C4-2B (cell line): ENCODE data around the gene TNNC1.

Source experiments
- ZFX ChIP-seq: fragments of 450-650 bp; IDR thresholded peaks from 2 replicates; pipeline ENCODE4 v1.6.1; 2017
- TF ChIP-seq, protein P1 (sequence below): fragments of 450-650 bp; conservative IDR thresholded peaks from 2 replicates; pipeline ENCODE4 v1.5.1; 2017; ENCODE audit warnings: mild to moderate bottlenecking

DNA sequence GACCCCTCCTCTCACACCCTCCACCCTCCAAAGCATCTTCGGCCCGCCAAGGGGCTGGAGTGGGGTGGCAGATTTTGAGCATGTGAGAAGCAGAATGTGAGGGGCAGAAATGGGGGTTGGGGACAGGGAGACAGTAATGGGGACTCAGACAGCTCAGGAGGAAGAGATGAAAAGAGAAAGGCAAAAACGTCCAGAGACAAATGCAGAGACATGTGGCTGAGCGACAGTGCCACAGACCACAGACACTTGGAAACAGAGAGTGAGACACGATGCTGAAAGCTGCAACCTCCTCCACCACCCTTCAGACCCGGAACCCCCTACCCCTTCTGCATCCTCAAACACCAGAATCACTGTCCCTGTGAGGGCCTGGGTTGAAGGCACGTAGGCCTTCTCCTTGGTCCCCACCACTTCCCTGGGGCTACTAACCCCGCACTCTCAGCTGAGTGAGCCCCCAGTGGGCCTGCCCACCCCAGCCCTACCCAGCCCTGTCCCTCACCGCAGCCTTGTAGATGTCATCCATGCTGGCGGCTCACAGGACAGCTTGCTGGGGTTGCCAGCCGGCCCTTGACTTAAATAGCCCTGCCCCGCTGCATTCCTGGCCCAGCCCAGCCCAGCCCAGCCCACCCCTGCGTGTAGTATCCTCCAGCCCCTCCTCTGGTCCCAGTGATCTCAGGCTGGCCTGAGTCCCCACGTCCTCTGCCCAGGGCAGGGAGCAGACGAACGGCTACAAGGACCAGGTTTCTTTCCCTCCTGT lies at the start of gene TNNC1:
- TF ChIP-seq, protein P1, sequence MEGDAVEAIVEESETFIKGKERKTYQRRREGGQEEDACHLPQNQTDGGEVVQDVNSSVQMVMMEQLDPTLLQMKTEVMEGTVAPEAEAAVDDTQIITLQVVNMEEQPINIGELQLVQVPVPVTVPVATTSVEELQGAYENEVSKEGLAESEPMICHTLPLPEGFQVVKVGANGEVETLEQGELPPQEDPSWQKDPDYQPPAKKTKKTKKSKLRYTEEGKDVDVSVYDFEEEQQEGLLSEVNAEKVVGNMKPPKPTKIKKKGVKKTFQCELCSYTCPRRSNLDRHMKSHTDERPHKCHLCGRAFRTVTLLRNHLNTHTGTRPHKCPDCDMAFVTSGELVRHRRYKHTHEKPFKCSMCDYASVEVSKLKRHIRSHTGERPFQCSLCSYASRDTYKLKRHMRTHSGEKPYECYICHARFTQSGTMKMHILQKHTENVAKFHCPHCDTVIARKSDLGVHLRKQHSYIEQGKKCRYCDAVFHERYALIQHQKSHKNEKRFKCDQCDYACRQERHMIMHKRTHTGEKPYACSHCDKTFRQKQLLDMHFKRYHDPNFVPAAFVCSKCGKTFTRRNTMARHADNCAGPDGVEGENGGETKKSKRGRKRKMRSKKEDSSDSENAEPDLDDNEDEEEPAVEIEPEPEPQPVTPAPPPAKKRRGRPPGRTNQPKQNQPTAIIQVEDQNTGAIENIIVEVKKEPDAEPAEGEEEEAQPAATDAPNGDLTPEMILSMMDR: no peak
- TF ChIP-seq ZFX: no peak
